ENCODE results near the gene CCR9. TPM values are rescaled to one million over a fixed set of nuclear protein-coding genes. Genes with fewer than 3 reads are reported as not detected.
A peak's percentile ranks its signal among the peaks of the same experiment; 100 is the strongest.

CCR9 gene
- total RNA-seq, 5 donors from 2014 or later (not counting 1 experiment from before 2014, with no cell fraction given): 2.1 to 10.0 (median 4.2) TPM

- H3K4me1 ChIP-seq (ENCODE audit: control insufficient read depth in 1 of 2, extremely low read depth in 1 of 2, insufficient read depth in 2 of 2, low read length in 2 of 2): peaks cover 18 to 23% of the 10 kb centered on the region in 2 experiments
- no peak overlapping the region for H3K27ac ChIP-seq (ENCODE audit: low read length)
- no peak for ATAC-seq (replicated peaks in 1 of 4)
- no peaks in the 10 kb centered on the region for H3K9me3 ChIP-seq
- H3K4me3 ChIP-seq (ENCODE audit: control insufficient read depth in 1 of 2, extremely low read depth in 1 of 2, low read length in 1 of 2): no peak overlapping the region
- no peak overlapping the region for H3K27ac Mint-ChIP-seq
- H3K27me3 ChIP-seq (replicated peaks in 1 of 2; ENCODE audit: control insufficient read depth in 2 of 2, extremely low read depth in 1 of 2, insufficient read depth in 2 of 2, low read length in 1 of 2): peaks cover 0 to 18% of the 10 kb centered on the region in 2 experiments
- 67% methylated on average over 1 of the region's 5 CpGs for WGBS (ENCODE audit: insufficient coverage)
- peaks cover 2 to 5% (median 5%) of the 10 kb centered on the region in 3 donors for H3K9me3 Mint-ChIP-seq
- ChIA-PET POLR2A (interaction anchor here (0.6 to 0.7 kb wide), 2 partner anchors 38 to 51 kb away, joined by 3 to 5 read pairs; no protein-coding TSS in a partner anchor), CTCF (no interaction called here)
- DNase-seq: no peak
- peaks cover 36 to 42% (median 40%) of the 10 kb centered on the region in 3 donors for H3K4me1 Mint-ChIP-seq
- no peaks in the 10 kb centered on the region for H3K36me3 Mint-ChIP-seq
- no peak overlapping the region for H3K4me3 Mint-ChIP-seq
- H3K27me3 Mint-ChIP-seq: peaks cover 3 to 4% of the 10 kb centered on the region in 2 donors
- H3K36me3 ChIP-seq (ENCODE audit: control insufficient read depth in 2 of 2, extremely low read depth in 1 of 2, insufficient read depth in 1 of 2, low read length in 1 of 2): no peaks in the 10 kb centered on the region
These were observed 11.5 kb upstream of the CCR9 start for GRCh38 chr3:45874677-45875346.

- no peak for ATAC-seq (replicated peaks in 1 of 4)
- H3K36me3 ChIP-seq (ENCODE audit: control insufficient read depth in 2 of 2, extremely low read depth in 1 of 2, insufficient read depth in 1 of 2, low read length in 1 of 2): no peaks in the 10 kb centered on the region
- H3K4me1 Mint-ChIP-seq: peaks cover 23 to 35% (median 30%) of the 10 kb centered on the region in 3 donors
- H3K9me3 ChIP-seq: no peaks in the 10 kb centered on the region
- ChIA-PET POLR2A (no interaction called here), CTCF (no interaction called here)
- peaks cover 0 to 8% of the 10 kb centered on the region in 2 experiments for H3K27me3 ChIP-seq (replicated peaks in 1 of 2; ENCODE audit: control insufficient read depth in 2 of 2, extremely low read depth in 1 of 2, insufficient read depth in 2 of 2, low read length in 1 of 2)
- WGBS (ENCODE audit: insufficient coverage): no CpG with 5 or more reads among the region's 2 CpGs
- H3K36me3 Mint-ChIP-seq: no peaks in the 10 kb centered on the region
- no peak overlapping the region for H3K4me3 ChIP-seq (ENCODE audit: control insufficient read depth in 1 of 2, extremely low read depth in 1 of 2, low read length in 1 of 2)
- H3K27ac Mint-ChIP-seq: no peak overlapping the region
- H3K9me3 Mint-ChIP-seq: peaks cover 2 to 5% (median 5%) of the 10 kb centered on the region in 3 donors
- DNase-seq: no peak
- H3K27ac ChIP-seq (ENCODE audit: low read length): no peak overlapping the region
- no peak overlapping the region for H3K4me3 Mint-ChIP-seq
- peaks cover 3 to 4% of the 10 kb centered on the region in 2 donors for H3K27me3 Mint-ChIP-seq
- peaks cover 18 to 23% of the 10 kb centered on the region in 2 experiments for H3K4me1 ChIP-seq (ENCODE audit: control insufficient read depth in 1 of 2, extremely low read depth in 1 of 2, insufficient read depth in 2 of 2, low read length in 2 of 2)
These were observed 8.2 kb upstream of the CCR9 start for GRCh38 chr3:45878124-45878523.

GRCh38 chr3:45880725-45881077, 5.6 kb upstream of the CCR9 start:
- DNase-seq (no peak), ATAC-seq (replicated peaks in 1 of 4) (peak in 1 of 4 experiments; percentile 21)
- Histone ChIP-seq H3K27ac (ENCODE audit: low read length) (no peak overlapping the region), H3K36me3 (ENCODE audit: control insufficient read depth in 2 of 2, extremely low read depth in 1 of 2, insufficient read depth in 1 of 2, low read length in 1 of 2) (no peaks in the 10 kb centered on the region), H3K4me1 (ENCODE audit: control insufficient read depth in 1 of 2, extremely low read depth in 1 of 2, insufficient read depth in 2 of 2, low read length in 2 of 2) (peaks cover 18 to 19% of the 10 kb centered on the region in 2 experiments), H3K27me3 (replicated peaks in 1 of 2; ENCODE audit: control insufficient read depth in 2 of 2, extremely low read depth in 1 of 2, insufficient read depth in 2 of 2, low read length in 1 of 2) (peaks cover 0 to 8% of the 10 kb centered on the region in 2 experiments), H3K9me3 (no peaks in the 10 kb centered on the region), H3K4me3 (ENCODE audit: control insufficient read depth in 1 of 2, extremely low read depth in 1 of 2, low read length in 1 of 2) (no peak overlapping the region)
- ChIA-PET POLR2A (no interaction called here), CTCF (interaction anchor here in 1 of 2 donors (0.6 to 0.9 kb wide), 2 partner anchors 46 to 488 kb away, joined by 3 to 6 read pairs; no protein-coding TSS in a partner anchor)
- no CpG with 5 or more reads among the region's 3 CpGs for WGBS (ENCODE audit: insufficient coverage)
- H3K36me3 Mint-ChIP-seq: no peaks in the 10 kb centered on the region
- peak overlapping the region; percentile 29 to 31 for H3K27ac Mint-ChIP-seq
- H3K4me1 Mint-ChIP-seq: peaks cover 21 to 30% (median 27%) of the 10 kb centered on the region in 3 donors
- peak overlapping the region in 1 of 3 donors; percentile 10 for H3K4me3 Mint-ChIP-seq
- peaks cover 0 to 15% of the 10 kb centered on the region in 2 donors for H3K27me3 Mint-ChIP-seq
- H3K9me3 Mint-ChIP-seq: no peaks in the 10 kb centered on the region

- peak; percentile 76 to 98 (median 82) for ATAC-seq (replicated peaks in 1 of 4)
- peaks cover 0 to 8% of the 10 kb centered on the region in 2 experiments for H3K27me3 ChIP-seq (replicated peaks in 1 of 2; ENCODE audit: control insufficient read depth in 2 of 2, extremely low read depth in 1 of 2, insufficient read depth in 2 of 2, low read length in 1 of 2)
- H3K4me1 ChIP-seq (ENCODE audit: control insufficient read depth in 1 of 2, extremely low read depth in 1 of 2, insufficient read depth in 2 of 2, low read length in 2 of 2): peaks cover 19 to 23% of the 10 kb centered on the region in 2 experiments
- WGBS (ENCODE audit: insufficient coverage): 21% methylated on average over 2 of the region's 8 CpGs
- DNase-seq: peak in 26 of 35 experiments; percentile 8 to 67 (median 26)
- no peak overlapping the region for H3K4me3 ChIP-seq (ENCODE audit: control insufficient read depth in 1 of 2, extremely low read depth in 1 of 2, low read length in 1 of 2)
- Mint-ChIP-seq H3K36me3 (no peaks in the 10 kb centered on the region), H3K9me3 (no peaks in the 10 kb centered on the region), H3K4me1 (peaks cover 25 to 33% (median 31%) of the 10 kb centered on the region in 3 donors), H3K4me3 (peak overlapping the region in 2 of 3 donors; percentile 10 to 18), H3K27ac (peak overlapping the region; percentile 29 to 75), H3K27me3 (peaks cover 0 to 15% of the 10 kb centered on the region in 2 donors)
- no peaks in the 10 kb centered on the region for H3K36me3 ChIP-seq (ENCODE audit: control insufficient read depth in 2 of 2, extremely low read depth in 1 of 2, insufficient read depth in 1 of 2, low read length in 1 of 2)
- CTCF ChIA-PET: interaction anchor here in 1 of 2 donors (0.6 to 0.9 kb wide), 3 partner anchors 20 to 488 kb away, joined by 3 to 6 read pairs (median 3); no protein-coding TSS in a partner anchor
- H3K9me3 ChIP-seq: no peaks in the 10 kb centered on the region
- POLR2A ChIA-PET: no interaction called here
- no peak overlapping the region for H3K27ac ChIP-seq (ENCODE audit: low read length)
These were observed 5.0 kb upstream of the CCR9 start for GRCh38 chr3:45881078-45882022.

- Mint-ChIP-seq H3K36me3 (no peaks in the 10 kb centered on the region), H3K27ac (peak overlapping the region in 1 of 2 donors; percentile 25), H3K4me3 (peak overlapping the region in 1 of 3 donors; percentile 47), H3K9me3 (no peaks in the 10 kb centered on the region), H3K4me1 (peaks cover 34 to 43% (median 40%) of the 10 kb centered on the region in 3 donors), H3K27me3 (peaks cover 0 to 11% of the 10 kb centered on the region in 2 donors)
- DNase-seq (no peak), ATAC-seq (replicated peaks in 1 of 4) (no peak)
- peaks cover 19 to 46% of the 10 kb centered on the region in 2 experiments for H3K4me1 ChIP-seq (ENCODE audit: control insufficient read depth in 1 of 2, extremely low read depth in 1 of 2, insufficient read depth in 2 of 2, low read length in 2 of 2)
- no peak overlapping the region for H3K4me3 ChIP-seq (ENCODE audit: control insufficient read depth in 1 of 2, extremely low read depth in 1 of 2, low read length in 1 of 2)
- H3K9me3 ChIP-seq: no peaks in the 10 kb centered on the region
- ChIA-PET POLR2A (no interaction called here), CTCF (interaction anchor here in 1 of 2 donors (0.6 kb wide), 1 partner anchor 494 kb away, joined by 3 read pairs; no protein-coding TSS in a partner anchor)
- no peaks in the 10 kb centered on the region for H3K27me3 ChIP-seq (replicated peaks in 1 of 2; ENCODE audit: control insufficient read depth in 2 of 2, extremely low read depth in 1 of 2, insufficient read depth in 2 of 2, low read length in 1 of 2)
- no peak overlapping the region for H3K27ac ChIP-seq (ENCODE audit: low read length)
- WGBS (ENCODE audit: insufficient coverage): 68% methylated on average over 11 of the region's 23 CpGs
- H3K36me3 ChIP-seq (ENCODE audit: control insufficient read depth in 2 of 2, extremely low read depth in 1 of 2, insufficient read depth in 1 of 2, low read length in 1 of 2): no peaks in the 10 kb centered on the region
These were observed 1.8 kb upstream of the CCR9 start for GRCh38 chr3:45884368-45885201.
